Renal cortical epithelial cell (primary cell): ENCODE results near the gene LONP2. TPM values are rescaled to one million over a fixed set of nuclear protein-coding genes. Genes with fewer than 3 reads are reported as not detected.
"Not testable (repeated sequence)": the region's sequence is repeated elsewhere in the genome, so short reads cannot be mapped to it uniquely, and the experiment has no call there.

Source experiments
- DNase-seq: peaks from one replicate; pipeline ENCODE4 v3.0.0-alpha.2; 2011; ENCODE audit warnings: low read depth
- total RNA-seq: library from RNA; depleted of rRNA; stranded (reverse); fragments of >200 nt; gene quantifications from 2 replicates; pipeline ENCODE4 v1.2.3, GENCODE V29; 2014

LONP2 gene
- total RNA-seq, 1 donor from 2014 or later = 96.0 TPM

GRCh38 chr16:48332978-48333377 is 88.9 kb downstream of the LONP2 start:
- DNase-seq = no peak

- no peak for DNase-seq
Observed at GRCh38 chr16:48334325-48334724, 90.2 kb downstream of the LONP2 start.

GRCh38 chr16:48335961-48336360 is 91.9 kb downstream of the LONP2 start:
- no peak for DNase-seq

- no peak for DNase-seq
Observed at GRCh38 chr16:48340054-48340453, 96.0 kb downstream of the LONP2 start.

- DNase-seq = no peak
Observed at GRCh38 chr16:48342591-48342990, 98.5 kb downstream of the LONP2 start.

GRCh38 chr16:48347191-48347865 is 103.2 kb downstream of the LONP2 start:
- DNase-seq = no peak

GRCh38 chr16:48347980-48348379 is 103.9 kb downstream of the LONP2 start:
- no peak for DNase-seq

GRCh38 chr16:48350736-48351135 is 106.6 kb downstream of the LONP2 start:
- DNase-seq = no peak

- no peak for DNase-seq
Observed at GRCh38 chr16:48352648-48353390, 108.7 kb downstream of the LONP2 start.

- DNase-seq = peak; percentile 61
Observed at GRCh38 chr16:48353565-48354163, 109.6 kb downstream of the LONP2 start.

- not testable (repeated sequence) for DNase-seq
Observed at GRCh38 chr16:48354385-48354784, 110.3 kb downstream of the LONP2 start.

- DNase-seq = no peak
Observed at GRCh38 chr16:48354877-48355855, 111.1 kb downstream of the LONP2 start.

- DNase-seq = no peak
Observed at GRCh38 chr16:48356633-48357376, 112.7 kb downstream of the LONP2 start.

GRCh38 chr16:48358419-48358818 is 114.3 kb downstream of the LONP2 start:
- DNase-seq = no peak

- no peak for DNase-seq
Observed at GRCh38 chr16:48359983-48360382, 115.9 kb downstream of the LONP2 start.

GRCh38 chr16:48361012-48361411 is 116.9 kb downstream of the LONP2 start:
- no peak for DNase-seq

GRCh38 chr16:48361540-48362144 is 117.5 kb downstream of the LONP2 start:
- no peak for DNase-seq

- peak; percentile 34 for DNase-seq
Observed at GRCh38 chr16:48365025-48365600, 121.0 kb downstream of the LONP2 start.

- peak; percentile 74 for DNase-seq
Observed at GRCh38 chr16:48365601-48366164, 121.6 kb downstream of the LONP2 start.
